GM23338 (cell line): ENCODE results near the gene RRP1. TPM values are rescaled to one million over a fixed set of nuclear protein-coding genes. Genes with fewer than 3 reads are reported as not detected.

Source experiments
- ATAC-seq: fragments of 200-7000 bp; cut with Tn5 transposase; 3 replicates; pipeline ENCODE4 v1.9.1; 2020
- DNase-seq: peaks from one replicate; pipeline ENCODE4 v3.0.0-alpha.2; 2015; ENCODE audit warnings: low spot score
- H2AFZ ChIP-seq: fragments of 200-600 bp; sonication (generic); 2 replicates; pipeline ENCODE4 v1.8.0; 2016; ENCODE audit warnings: antibody characterized with exemption, mild to moderate bottlenecking, moderate library complexity
- H3F3A ChIP-seq: fragments of 200-600 bp; sonication (generic); replicated peaks from 2 replicates; pipeline ENCODE4 v1.8.0; 2017; ENCODE audit warnings: antibody characterized with exemption, mixed run types, low read depth
- H3K27ac ChIP-seq: fragments of 200-600 bp; sonication (generic); 2 replicates; pipeline ENCODE4 v1.6.1; 2016; ENCODE audit warnings: low read depth
- H3K27me3 ChIP-seq: fragments of 200-600 bp; sonication (generic); 2 replicates; pipeline ENCODE4 v1.8.0; 2016; ENCODE audit warnings: mild to moderate bottlenecking, mixed run types, moderate library complexity; ENCODE audit not compliant: insufficient read depth
- H3K36me3 ChIP-seq: fragments of 200-600 bp; sonication (generic); 2 replicates; pipeline ENCODE4 v1.8.0; 2016; ENCODE audit warnings: mild to moderate bottlenecking; ENCODE audit not compliant: insufficient read depth
- H3K4me1 ChIP-seq: fragments of 200-600 bp; sonication (generic); 2 replicates; pipeline ENCODE4 v1.8.0; 2016; ENCODE audit warnings: mild to moderate bottlenecking, moderate library complexity; ENCODE audit not compliant: insufficient read depth
- H3K4me2 ChIP-seq: fragments of 200-600 bp; sonication (generic); 2 replicates; pipeline ENCODE4 v1.7.1; 2017; ENCODE audit warnings: mixed run types
- H3K4me3 ChIP-seq: fragments of 200-600 bp; sonication (generic); 2 replicates; pipeline ENCODE4 v1.6.1; 2016; ENCODE audit warnings: mixed run types
- H3K79me2 ChIP-seq: fragments of 200-600 bp; sonication (generic); replicated peaks from 2 replicates; pipeline ENCODE4 v1.8.0; 2017; ENCODE audit warnings: mild to moderate bottlenecking; ENCODE audit not compliant: insufficient read depth
- H3K9me2 ChIP-seq: fragments of 200-600 bp; sonication (generic); 2 replicates; pipeline ENCODE4 v1.8.0; 2017; ENCODE audit not compliant: insufficient read depth
- H4K20me1 ChIP-seq: fragments of 200-600 bp; sonication (generic); replicated peaks from 2 replicates; pipeline ENCODE4 v1.8.0; 2017; ENCODE audit warnings: mild to moderate bottlenecking; ENCODE audit not compliant: insufficient read depth
- H3K27ac Mint-ChIP-seq: 2 replicates; pipeline ENCODE4 v1.8.0; 2020; ENCODE audit warnings: inconsistent platforms, mild to moderate bottlenecking, moderate library complexity, mixed read lengths
- H3K27me3 Mint-ChIP-seq: 3 replicates; pipeline ENCODE4 v1.8.0; 2022; ENCODE audit warnings: low read depth, mild to moderate bottlenecking, moderate library complexity, mixed read lengths, inconsistent platforms; ENCODE audit not compliant: insufficient read depth, poor library complexity
- H3K36me3 Mint-ChIP-seq: 3 replicates; pipeline ENCODE4 v1.8.0; 2021; ENCODE audit warnings: low read depth, mild to moderate bottlenecking, inconsistent platforms, moderate library complexity, mixed read lengths
- H3K4me1 Mint-ChIP-seq: 3 replicates; pipeline ENCODE4 v1.8.0; 2020; ENCODE audit warnings: mild to moderate bottlenecking, inconsistent platforms, mixed read lengths
- H3K4me3 Mint-ChIP-seq: 3 replicates; pipeline ENCODE4 v1.8.0; 2021; ENCODE audit warnings: moderate library complexity, mild to moderate bottlenecking, inconsistent platforms, mixed read lengths
- H3K9me3 Mint-ChIP-seq: 3 replicates; pipeline ENCODE4 v1.8.0; 2020; ENCODE audit warnings: moderate library complexity, mild to moderate bottlenecking, inconsistent platforms, mixed read lengths
- EZH2 ChIP-seq: fragments of 200-600 bp; sonication (generic); IDR thresholded peaks from one replicate; pipeline ENCODE4 v1.8.0; 2017; ENCODE audit warnings: antibody characterized with exemption, mild to moderate bottlenecking, low read depth; ENCODE audit not compliant: unreplicated experiment
- JUNB ChIP-seq: IDR thresholded peaks from one replicate; pipeline ENCODE4 v1.6.1; 2016; ENCODE audit warnings: antibody characterized with exemption; ENCODE audit not compliant: unreplicated experiment
- NANOG ChIP-seq: IDR thresholded peaks from 2 replicates; pipeline ENCODE4 v1.6.1; 2016; ENCODE audit warnings: antibody characterized with exemption, borderline replicate concordance
- POLR2AphosphoS5 ChIP-seq: IDR thresholded peaks from 2 replicates; pipeline ENCODE4 v1.6.1; 2016; ENCODE audit warnings: antibody characterized with exemption, low read depth
- STAT1 ChIP-seq: IDR thresholded peaks from one replicate; pipeline ENCODE4 v1.6.1; 2016; ENCODE audit warnings: antibody characterized with exemption; ENCODE audit not compliant: unreplicated experiment
- polyA plus RNA-seq: library from polyadenylated mRNA; unstranded; fragments of >200 nt; fragmentation: Nextera tagmentation; extraction: Ambion mirVana; gene quantifications from 2 replicates; pipeline ENCODE4 v1.2.1, GENCODE V29; 2016
- total RNA-seq: library from RNA; depleted of rRNA; stranded (reverse); fragments of >200 nt; shearing (Covaris generic); gene quantifications from 2 replicates; pipeline ENCODE4 v1.2.3, GENCODE V29; 2014
- TF ChIP-seq, protein P1 (sequence below), 2 experiments: fragments of 200-600 bp in 1 of 2; sonication (generic) in 1 of 2; conservative IDR thresholded peaks; 2 replicates each; pipeline versions ENCODE4 v1.5.1 to v1.6.1; 2016 to 2017; ENCODE audit warnings: antibody characterized with exemption in 2 of 2, low read depth in 2 of 2, mild to moderate bottlenecking in 2 of 2, moderate library complexity in 1 of 2
- TF ChIP-seq, protein P2 (sequence below): IDR thresholded peaks from one replicate; pipeline ENCODE4 v1.6.1; 2018; ENCODE audit warnings: antibody characterized with exemption; ENCODE audit not compliant: unreplicated experiment
- TF ChIP-seq, protein P3 (sequence below): IDR thresholded peaks from 2 replicates; pipeline ENCODE4 v1.6.1; 2016; ENCODE audit warnings: antibody characterized with exemption

The RRP1 gene
- total and polyA plus RNA-seq, 2 experiments from 2014 or later: 36.5 to 63.5 TPM

DNA sequence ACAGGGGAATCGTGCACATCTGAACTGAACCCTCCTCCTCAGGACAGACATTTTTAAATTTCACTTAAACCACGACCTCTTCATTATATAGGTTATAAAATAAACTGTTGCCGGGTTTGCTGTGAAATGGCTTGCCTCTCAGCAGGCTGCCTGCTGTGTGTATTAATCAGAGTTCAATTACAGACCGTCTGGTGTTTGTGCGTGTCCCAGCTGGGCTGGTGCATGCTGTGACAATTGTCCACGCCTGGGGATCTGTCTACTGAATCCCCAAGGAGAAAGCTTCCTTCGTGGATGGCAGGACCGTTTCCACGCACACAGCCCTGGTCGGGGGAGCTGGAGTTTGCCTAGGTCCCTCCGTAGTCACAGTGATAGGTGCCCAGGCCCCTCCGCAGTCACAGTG, 62.2 kb downstream of the RRP1 start (continued):
- TF ChIP-seq JUNB: no peak
- TF ChIP-seq EZH2: no peak
- TF ChIP-seq, protein P1, sequence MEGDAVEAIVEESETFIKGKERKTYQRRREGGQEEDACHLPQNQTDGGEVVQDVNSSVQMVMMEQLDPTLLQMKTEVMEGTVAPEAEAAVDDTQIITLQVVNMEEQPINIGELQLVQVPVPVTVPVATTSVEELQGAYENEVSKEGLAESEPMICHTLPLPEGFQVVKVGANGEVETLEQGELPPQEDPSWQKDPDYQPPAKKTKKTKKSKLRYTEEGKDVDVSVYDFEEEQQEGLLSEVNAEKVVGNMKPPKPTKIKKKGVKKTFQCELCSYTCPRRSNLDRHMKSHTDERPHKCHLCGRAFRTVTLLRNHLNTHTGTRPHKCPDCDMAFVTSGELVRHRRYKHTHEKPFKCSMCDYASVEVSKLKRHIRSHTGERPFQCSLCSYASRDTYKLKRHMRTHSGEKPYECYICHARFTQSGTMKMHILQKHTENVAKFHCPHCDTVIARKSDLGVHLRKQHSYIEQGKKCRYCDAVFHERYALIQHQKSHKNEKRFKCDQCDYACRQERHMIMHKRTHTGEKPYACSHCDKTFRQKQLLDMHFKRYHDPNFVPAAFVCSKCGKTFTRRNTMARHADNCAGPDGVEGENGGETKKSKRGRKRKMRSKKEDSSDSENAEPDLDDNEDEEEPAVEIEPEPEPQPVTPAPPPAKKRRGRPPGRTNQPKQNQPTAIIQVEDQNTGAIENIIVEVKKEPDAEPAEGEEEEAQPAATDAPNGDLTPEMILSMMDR (conservative IDR thresholded peaks at IDR 0.05; ENCODE audit: low read depth in 2 of 2): no peak
- TF ChIP-seq, protein P2, sequence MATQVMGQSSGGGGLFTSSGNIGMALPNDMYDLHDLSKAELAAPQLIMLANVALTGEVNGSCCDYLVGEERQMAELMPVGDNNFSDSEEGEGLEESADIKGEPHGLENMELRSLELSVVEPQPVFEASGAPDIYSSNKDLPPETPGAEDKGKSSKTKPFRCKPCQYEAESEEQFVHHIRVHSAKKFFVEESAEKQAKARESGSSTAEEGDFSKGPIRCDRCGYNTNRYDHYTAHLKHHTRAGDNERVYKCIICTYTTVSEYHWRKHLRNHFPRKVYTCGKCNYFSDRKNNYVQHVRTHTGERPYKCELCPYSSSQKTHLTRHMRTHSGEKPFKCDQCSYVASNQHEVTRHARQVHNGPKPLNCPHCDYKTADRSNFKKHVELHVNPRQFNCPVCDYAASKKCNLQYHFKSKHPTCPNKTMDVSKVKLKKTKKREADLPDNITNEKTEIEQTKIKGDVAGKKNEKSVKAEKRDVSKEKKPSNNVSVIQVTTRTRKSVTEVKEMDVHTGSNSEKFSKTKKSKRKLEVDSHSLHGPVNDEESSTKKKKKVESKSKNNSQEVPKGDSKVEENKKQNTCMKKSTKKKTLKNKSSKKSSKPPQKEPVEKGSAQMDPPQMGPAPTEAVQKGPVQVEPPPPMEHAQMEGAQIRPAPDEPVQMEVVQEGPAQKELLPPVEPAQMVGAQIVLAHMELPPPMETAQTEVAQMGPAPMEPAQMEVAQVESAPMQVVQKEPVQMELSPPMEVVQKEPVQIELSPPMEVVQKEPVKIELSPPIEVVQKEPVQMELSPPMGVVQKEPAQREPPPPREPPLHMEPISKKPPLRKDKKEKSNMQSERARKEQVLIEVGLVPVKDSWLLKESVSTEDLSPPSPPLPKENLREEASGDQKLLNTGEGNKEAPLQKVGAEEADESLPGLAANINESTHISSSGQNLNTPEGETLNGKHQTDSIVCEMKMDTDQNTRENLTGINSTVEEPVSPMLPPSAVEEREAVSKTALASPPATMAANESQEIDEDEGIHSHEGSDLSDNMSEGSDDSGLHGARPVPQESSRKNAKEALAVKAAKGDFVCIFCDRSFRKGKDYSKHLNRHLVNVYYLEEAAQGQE: no peak

DNA sequence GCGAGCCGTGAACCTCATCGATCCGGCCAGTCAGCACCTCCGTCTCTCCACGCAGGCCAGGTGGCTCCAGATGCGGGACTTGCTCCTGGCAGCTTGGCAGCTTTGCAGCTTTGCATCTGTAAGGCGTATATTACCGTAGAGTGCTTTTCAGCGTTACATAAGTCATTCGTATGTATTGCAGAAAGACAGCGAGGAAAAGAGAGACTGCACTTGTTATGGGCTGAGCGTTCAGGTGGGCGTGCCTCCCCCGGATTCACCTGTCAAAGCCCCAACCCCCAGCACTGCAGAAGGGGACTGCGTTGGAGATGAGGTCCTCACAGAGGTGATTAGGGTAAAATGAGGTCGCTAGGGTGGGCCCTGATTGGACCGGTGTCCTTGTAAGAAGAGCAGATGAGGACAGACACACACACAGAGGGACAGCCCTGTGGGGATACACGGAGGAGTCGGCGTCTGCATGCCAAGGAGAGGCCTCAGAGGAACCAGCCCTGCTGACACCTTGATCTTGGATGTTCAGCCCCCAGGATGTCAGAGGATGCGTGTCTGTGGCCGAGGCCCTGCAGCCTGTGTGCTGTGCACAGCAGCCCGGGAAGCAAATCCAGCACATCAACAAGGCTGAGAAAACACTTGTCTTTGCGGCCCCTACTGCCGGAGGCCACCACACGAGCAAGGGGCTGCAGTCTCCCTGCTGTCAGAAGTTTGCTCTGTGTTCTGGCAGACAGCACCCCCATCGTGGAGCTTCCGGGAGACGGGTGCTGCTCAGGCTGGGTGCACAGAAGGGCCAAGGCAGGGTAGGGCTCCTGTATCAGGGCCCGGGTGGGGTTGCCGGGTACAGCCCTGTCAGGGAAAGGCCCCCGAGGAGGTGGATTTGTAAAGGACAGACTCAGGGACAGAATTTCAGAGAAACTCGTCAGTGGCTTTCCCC, 64.7 kb downstream of the RRP1 start:
- H2AFZ ChIP-seq: no peak overlapping the region
- no peak overlapping the region for H3K4me2 ChIP-seq
- no peaks in the 10 kb centered on the region for H3K79me2 ChIP-seq
- H3K4me3 Mint-ChIP-seq: no peak overlapping the region
- no peak overlapping the region for H3K27ac ChIP-seq
- H3K36me3 Mint-ChIP-seq: no peaks in the 10 kb centered on the region
- H3K27me3 Mint-ChIP-seq: peaks cover 17% of the 10 kb centered on the region
- no peak overlapping the region for H3K27ac Mint-ChIP-seq
- H3K4me1 Mint-ChIP-seq: peaks cover under 1% of the 10 kb centered on the region; the same call in 1 of the 3 replicates
- H3K4me3 ChIP-seq: no peak overlapping the region
- H3K36me3 ChIP-seq: no peaks in the 10 kb centered on the region
- no peaks in the 10 kb centered on the region for H3K4me1 ChIP-seq
- H3K9me3 Mint-ChIP-seq: no peaks in the 10 kb centered on the region
- DNase-seq: no peak
- H3K27me3 ChIP-seq: no peaks in the 10 kb centered on the region
- H3F3A ChIP-seq: no peaks in the 10 kb centered on the region
- ATAC-seq: no peak
- H3K9me2 ChIP-seq: no peaks in the 10 kb centered on the region
- H4K20me1 ChIP-seq: no peaks in the 10 kb centered on the region
- TF ChIP-seq EZH2: no peak
- no peak for TF ChIP-seq NANOG
- TF ChIP-seq JUNB: no peak
- TF ChIP-seq, protein P3, sequence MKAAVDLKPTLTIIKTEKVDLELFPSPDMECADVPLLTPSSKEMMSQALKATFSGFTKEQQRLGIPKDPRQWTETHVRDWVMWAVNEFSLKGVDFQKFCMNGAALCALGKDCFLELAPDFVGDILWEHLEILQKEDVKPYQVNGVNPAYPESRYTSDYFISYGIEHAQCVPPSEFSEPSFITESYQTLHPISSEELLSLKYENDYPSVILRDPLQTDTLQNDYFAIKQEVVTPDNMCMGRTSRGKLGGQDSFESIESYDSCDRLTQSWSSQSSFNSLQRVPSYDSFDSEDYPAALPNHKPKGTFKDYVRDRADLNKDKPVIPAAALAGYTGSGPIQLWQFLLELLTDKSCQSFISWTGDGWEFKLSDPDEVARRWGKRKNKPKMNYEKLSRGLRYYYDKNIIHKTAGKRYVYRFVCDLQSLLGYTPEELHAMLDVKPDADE: no peak
- TF ChIP-seq STAT1: no peak
- TF ChIP-seq POLR2AphosphoS5: no peak
- TF ChIP-seq, protein P2: no peak
